ENCODE measurements around the gene SLC6A18.

The SLC6A18 gene

DNA sequence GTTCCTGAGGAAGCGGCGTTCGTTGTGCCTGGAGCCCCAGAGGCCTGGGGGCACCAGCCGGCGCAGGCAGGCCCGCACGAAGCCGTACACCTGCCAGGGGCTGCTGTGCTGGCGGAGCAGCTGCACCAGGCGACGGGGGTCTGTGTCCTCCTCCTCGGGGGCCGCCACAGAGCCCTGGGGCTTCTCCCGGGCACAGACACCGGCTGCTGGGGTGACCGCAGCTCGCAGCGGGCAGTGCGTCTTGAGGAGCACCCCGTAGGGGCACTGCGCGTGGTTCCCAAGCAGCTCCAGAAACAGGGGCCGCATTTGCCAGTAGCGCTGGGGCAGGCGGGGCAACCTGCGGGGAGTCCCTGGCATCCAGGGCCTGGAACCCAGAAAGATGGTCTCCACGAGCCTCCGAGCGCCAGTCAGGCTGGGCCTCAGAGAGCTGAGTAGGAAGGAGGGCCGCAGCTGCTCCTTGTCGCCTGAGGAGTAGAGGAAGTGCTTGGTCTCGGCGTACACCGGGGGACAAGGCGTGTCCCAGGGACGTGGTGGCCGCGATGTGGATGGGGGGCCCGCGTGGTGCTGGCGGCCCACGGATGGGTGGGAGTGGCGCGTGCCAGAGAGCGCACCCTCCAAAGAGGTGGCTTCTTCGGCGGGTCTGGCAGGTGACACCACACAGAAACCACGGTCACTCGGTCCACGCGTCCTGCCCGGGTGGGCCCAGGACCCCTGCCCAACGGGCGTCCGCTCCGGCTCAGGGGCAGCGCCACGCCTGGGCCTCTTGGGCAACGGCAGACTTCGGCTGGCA is 68.4 kb downstream of the SLC6A18 start:
- no peak for DNase-seq (ENCODE audit: low spot score)

DNA sequence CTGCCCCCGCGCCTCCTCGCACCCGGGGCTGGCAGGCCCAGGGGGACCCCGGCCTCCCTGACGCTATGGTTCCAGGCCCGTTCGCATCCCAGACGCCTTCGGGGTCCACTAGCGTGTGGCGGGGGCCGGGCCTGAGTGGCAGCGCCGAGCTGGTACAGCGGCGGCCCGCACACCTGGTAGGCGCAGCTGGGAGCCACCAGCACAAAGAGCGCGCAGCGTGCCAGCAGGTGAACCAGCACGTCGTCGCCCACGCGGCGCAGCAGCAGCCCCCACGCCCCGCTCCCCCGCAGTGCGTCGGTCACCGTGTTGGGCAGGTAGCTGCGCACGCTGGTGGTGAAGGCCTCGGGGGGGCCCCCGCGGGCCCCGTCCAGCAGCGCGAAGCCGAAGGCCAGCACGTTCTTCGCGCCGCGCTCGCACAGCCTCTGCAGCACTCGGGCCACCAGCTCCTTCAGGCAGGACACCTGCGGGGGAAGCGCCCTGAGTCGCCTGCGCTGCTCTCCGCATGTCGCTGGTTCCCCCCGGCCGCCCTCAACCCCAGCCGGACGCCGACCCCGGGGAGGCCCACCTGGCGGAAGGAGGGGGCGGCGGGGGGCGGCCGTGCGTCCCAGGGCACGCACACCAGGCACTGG is 69.1 kb downstream of the SLC6A18 start:
- DNase-seq (ENCODE audit: low spot score), result no peak

DNA sequence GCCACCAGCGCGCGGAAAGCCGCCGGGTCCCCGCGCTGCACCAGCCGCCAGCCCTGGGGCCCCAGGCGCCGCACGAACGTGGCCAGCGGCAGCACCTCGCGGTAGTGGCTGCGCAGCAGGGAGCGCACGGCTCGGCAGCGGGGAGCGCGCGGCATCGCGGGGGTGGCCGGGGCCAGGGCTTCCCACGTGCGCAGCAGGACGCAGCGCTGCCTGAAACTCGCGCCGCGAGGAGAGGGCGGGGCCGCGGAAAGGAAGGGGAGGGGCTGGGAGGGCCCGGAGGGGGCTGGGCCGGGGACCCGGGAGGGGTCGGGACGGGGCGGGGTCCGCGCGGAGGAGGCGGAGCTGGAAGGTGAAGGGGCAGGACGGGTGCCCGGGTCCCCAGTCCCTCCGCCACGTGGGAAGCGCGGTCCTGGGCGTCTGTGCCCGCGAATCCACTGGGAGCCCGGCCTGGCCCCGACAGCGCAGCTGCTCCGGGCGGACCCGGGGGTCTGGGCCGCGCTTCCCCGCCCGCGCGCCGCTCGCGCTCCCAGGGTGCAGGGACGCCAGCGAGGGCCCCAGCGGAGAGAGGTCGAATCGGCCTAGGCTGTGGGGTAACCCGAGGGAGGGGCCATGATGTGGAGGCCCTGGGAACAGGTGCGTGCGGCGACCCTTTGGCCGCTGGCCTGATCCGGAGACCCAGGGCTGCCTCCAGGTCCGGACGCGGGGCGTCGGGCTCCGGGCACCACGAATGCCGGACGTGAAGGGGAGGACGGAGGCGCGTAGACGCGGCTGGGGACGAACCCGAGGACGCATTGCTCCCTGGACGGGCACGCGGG is 69.9 kb downstream of the SLC6A18 start, which contains the start of gene TERT:
TERT (minus strand) TSS at position 234 of the 815 bp plus-strand sequence; CDS start at position 155, 79 bp downstream.
- peak; percentile 90 for DNase-seq (ENCODE audit: low spot score)

DNA sequence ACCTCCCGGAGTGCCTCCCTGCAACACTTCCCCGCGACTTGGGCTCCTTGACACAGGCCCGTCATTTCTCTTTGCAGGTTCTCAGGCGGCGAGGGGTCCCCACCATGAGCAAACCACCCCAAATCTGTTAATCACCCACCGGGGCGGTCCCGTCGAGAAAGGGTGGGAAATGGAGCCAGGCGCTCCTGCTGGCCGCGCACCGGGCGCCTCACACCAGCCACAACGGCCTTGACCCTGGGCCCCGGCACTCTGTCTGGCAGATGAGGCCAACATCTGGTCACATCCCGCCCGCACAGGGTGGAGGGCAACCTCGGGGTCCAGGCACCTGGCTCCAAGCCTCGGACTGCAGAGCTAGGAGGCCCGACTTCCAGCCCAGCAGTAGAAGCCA is 70.5 kb downstream of the SLC6A18 start:
- DNase-seq (ENCODE audit: low spot score), result no peak

Measured in NAMALWA (cell line).